RPMI7951 (cell line): ENCODE measurements around the gene VSTM2B. TPM values are rescaled to one million over a fixed set of nuclear protein-coding genes. Genes with fewer than 3 reads are reported as not detected.
A peak's percentile ranks its signal among the peaks of the same experiment; 100 is the strongest.

Experiments
- DNase-seq: peaks from one replicate; pipeline ENCODE4 v3.0.0-alpha.2; 2012; ENCODE audit warnings: low read depth
- total RNA-seq: library from RNA; depleted of rRNA; stranded (reverse); fragments of >200 nt; shearing (Covaris generic); gene quantifications from 2 replicates; pipeline ENCODE4 v1.2.3, GENCODE V29; 2014

VSTM2B gene
- total RNA-seq, 1 experiment from 2014 or later: not detected

GRCh38 chr19:29566496-29567054 lies 40.8 kb downstream of the VSTM2B start:
- no peak for DNase-seq

GRCh38 chr19:29567366-29567915 lies 41.6 kb downstream of the VSTM2B start:
- no peak for DNase-seq

- DNase-seq: no peak
These were observed 42.5 kb downstream of the VSTM2B start for GRCh38 chr19:29568036-29569025.

- DNase-seq: no peak
These were observed 43.5 kb downstream of the VSTM2B start for GRCh38 chr19:29569038-29569911.

GRCh38 chr19:29571181-29571580 lies 45.4 kb downstream of the VSTM2B start:
- no peak for DNase-seq

GRCh38 chr19:29573486-29573885 lies 47.7 kb downstream of the VSTM2B start:
- no peak for DNase-seq

- DNase-seq: no peak
These were observed 48.7 kb downstream of the VSTM2B start for GRCh38 chr19:29574510-29574909.

GRCh38 chr19:29576046-29576606 lies 50.3 kb downstream of the VSTM2B start:
- DNase-seq: peak; percentile 65

GRCh38 chr19:29576761-29577648 lies 51.2 kb downstream of the VSTM2B start:
- peak; percentile 67 for DNase-seq

- no peak for DNase-seq
These were observed 51.8 kb downstream of the VSTM2B start for GRCh38 chr19:29577649-29577963.

- DNase-seq: no peak
These were observed 52.6 kb downstream of the VSTM2B start for GRCh38 chr19:29578349-29578748.

- DNase-seq: no peak
These were observed 53.6 kb downstream of the VSTM2B start for GRCh38 chr19:29579308-29579910.

- no peak for DNase-seq
These were observed 55.6 kb downstream of the VSTM2B start for GRCh38 chr19:29581398-29581797.

- peak; percentile 73 for DNase-seq
These were observed 57.6 kb downstream of the VSTM2B start for GRCh38 chr19:29583196-29583999.

GRCh38 chr19:29586401-29586800 lies 60.6 kb downstream of the VSTM2B start:
- peak; percentile 59 for DNase-seq

- DNase-seq: no peak
These were observed 61.3 kb downstream of the VSTM2B start for GRCh38 chr19:29587059-29587458.

- DNase-seq: peak; percentile 99
These were observed 61.8 kb downstream of the VSTM2B start for GRCh38 chr19:29587518-29587986.

- no peak for DNase-seq
These were observed 62.3 kb downstream of the VSTM2B start for GRCh38 chr19:29588095-29588494.

GRCh38 chr19:29590278-29590677 lies 64.5 kb downstream of the VSTM2B start:
- no peak for DNase-seq
